Activated T-cell treated with anti-CD3 and anti-CD28 coated beads, Interleukin-2, amount 50 U/mL, for 48 hours (primary cell): ENCODE data around the gene TPT1.
"Not testable (repeated sequence)": the region's sequence is repeated elsewhere in the genome, so short reads cannot be mapped to it uniquely, and the experiment has no call there.

ENCODE experiments used
- DNase-seq, 2 experiments: peaks; one replicate each; pipeline ENCODE4 v3.0.0-alpha.2; 2020

TPT1 gene

DNA sequence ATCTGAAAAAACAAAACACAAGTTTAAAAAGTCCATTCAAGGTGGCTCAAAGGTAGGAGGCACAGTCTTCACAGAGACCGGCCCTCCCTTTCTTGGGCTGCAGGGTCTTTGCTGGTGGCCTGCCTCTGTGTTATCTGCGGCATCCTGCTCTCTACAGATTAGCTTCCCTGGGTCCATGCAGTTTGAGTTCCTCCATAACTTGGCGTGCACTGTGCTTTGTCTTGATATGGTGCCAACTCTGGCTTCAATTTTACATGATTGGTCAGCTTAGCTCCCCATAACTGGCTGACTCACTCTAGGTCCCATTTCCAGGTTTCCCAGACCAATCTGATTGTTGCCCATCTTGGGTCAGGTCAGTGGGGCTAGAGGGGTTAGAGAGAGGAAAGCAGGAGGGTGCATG, 41.8 kb downstream of the TPT1 start:
- DNase-seq, result no peak

DNA sequence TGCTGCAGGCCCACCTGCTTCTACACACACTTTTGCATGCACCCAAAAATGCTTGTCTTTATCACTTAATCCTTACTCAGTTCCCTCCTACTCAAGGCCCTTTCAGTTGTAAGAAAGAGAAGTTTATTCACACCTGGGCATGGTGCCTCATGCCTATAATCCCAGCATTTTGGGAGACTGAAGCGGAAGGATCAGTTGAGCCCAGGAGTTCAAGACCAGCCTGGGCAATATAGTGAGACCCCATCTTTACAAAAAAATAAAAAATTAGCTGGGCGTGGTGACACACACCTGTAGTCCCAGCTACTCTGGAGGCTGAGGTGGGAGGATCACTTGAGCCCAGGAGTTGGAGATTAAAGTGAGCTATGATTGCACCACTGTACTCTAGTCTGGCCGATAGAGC, 42.4 kb downstream of the TPT1 start:
- DNase-seq, result not testable (repeated sequence)

DNA sequence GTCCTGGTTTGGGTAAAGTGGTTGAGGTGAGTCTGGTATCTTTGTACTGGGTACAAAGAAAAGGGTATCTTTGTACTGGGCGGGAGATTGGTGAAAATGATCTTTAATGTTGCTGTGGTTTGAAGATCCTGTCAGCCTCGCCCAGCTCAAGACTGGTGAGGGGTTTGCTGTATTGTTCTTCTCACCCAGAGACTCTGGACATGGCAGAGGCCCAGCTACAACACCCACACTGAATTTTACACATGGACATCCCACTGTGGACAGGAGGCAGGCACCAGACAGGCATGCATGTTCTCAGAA, 42.8 kb downstream of the TPT1 start:
- no peak for DNase-seq

DNA sequence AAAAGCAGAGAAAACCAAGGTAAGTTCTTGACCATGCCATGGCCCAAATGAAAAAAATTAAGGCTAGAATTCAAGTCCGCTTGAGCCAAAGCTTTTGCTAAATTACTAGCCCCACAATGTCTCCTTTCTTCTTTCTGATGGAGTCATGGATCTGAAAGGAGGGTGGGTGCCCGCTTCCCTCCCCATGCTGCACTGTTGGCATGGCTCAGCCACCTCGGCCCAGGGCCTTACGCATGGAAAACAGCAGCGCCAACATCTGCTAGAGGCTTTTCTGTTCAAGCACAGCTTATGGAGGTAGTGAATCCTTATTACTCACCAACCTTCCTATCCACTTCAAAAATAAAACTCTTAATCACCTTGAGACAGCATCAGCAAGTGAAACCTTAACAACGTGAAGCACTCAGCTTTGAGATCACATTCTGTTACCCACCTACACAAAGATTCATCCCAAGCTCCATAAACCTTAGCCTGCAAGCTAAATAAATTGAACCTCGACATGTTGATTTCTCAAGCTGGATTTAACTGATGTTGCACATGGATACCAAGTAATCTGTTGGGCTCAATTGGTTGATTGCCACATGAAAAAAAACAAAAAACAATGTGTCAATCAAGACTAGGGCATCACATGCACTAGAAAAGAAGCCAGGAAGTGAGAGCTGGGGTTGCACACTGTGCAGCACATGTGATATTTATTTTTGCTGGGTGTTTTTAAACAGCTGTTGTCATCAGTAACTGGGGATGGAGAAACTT, 43.4 kb downstream of the TPT1 start:
- DNase-seq, result peak; percentile 38 to 39

DNA sequence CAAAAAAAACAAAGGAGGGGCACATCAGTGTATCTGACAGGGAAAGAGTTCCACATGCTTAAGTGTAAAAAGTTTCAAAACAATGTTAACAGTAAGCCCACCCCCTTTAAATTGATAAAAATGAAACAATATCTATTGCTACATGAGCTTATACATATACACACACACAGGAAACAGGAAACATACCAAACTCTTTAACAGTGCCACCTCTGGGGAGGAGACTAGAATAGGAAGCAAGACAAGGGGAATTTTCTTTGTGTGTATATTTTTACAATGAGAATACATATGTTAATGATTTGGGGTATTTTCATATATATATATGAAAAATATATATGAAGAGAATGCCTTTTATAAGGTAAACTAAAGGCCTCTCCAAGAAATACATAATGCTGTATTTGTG, 44.7 kb downstream of the TPT1 start:
- no peak for DNase-seq

DNA sequence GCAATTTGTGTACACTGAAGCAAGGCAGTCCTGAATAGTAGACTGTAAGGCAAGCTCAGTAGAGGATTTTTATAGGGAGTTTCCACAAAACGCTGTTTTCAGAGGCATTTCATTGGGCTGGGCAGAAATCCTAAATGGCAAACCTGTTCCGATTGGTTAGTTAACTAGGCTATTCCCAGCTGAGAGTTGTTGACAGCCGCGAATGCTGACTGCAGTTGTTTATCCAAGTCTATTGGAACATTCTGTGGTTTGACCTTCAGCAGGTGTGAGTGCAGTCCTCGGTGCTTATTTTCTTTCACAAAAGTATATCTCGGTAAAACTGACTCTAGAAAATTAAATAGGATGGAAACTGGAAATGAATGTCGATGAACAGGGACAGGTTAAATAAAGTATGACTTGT, 45.4 kb downstream of the TPT1 start:
- DNase-seq, result no peak

DNA sequence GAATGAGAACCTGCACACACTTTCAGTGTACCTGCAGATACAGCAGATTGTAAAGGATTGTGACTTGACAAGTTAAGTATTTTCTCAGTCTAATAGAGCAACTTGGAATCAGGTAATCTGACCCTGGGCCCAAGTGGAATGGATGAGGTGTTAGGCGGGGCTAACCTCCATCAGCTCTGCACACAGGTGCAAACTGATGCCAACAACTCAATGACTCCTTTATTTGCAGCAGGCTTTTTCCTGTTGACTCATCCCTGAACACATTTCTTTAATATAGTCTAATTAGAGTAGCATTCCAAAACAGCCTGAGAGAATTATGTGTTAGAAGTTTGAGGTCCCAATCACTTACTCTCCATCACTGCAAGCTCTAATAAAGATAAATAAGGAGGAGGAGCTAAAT, 48.8 kb downstream of the TPT1 start:
- no peak for DNase-seq

DNA sequence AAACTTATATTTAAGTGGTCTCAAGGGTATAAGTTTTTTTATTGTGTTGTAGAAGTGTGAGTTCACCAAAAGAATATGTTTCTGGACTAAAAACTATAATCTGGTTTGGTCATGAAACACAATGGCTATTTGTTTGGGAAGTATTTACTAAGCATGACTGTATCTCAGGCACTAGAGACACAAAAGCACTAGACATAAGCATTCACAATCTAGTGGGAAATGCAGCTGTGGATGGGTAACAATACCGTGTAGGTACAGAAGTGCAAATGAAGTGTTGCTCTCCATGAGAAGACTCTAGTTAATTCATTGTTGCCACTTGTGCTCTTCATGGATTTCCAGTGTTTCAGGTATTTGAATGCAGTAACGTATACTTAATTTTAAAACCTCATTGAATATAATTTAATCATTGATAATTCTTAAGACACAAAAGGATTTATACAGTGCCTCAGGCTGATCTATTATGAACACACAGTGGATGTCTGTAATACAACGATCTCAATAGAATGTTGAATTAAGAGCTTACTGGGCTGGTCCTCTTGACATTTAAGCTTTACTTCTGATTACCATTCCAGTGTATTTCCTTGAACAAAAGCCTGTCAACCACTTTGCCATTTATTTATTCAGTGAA, 50.9 kb downstream of the TPT1 start:
- DNase-seq, result no peak
